OCI-LY3 (cell line): ENCODE measurements around the gene DNAH14.

Experiments
- CTCF ChIP-seq: fragments of 200-600, 300-600 bp; sonication (generic); IDR thresholded peaks from 2 replicates; pipeline ENCODE4 v1.5.1; 2014; ENCODE audit warnings: antibody characterized with exemption, low read length, low read depth
- EZH2phosphoT487 ChIP-seq: fragments of 200-600 bp; shearing (Covaris generic); IDR thresholded peaks from 2 replicates; pipeline ENCODE4 v1.6.1; 2018; ENCODE audit warnings: antibody characterized with exemption, mixed run types, low read depth

GRCh38 chr1:224883091-224883490 lies 46.4 kb upstream of the DNAH14 start:
- TF ChIP-seq CTCF (no peak), EZH2phosphoT487 (no peak)
